HFFc6 (cell line): ENCODE data around the gene ACRV1. TPM values are rescaled to one million over a fixed set of nuclear protein-coding genes. Genes with fewer than 3 reads are reported as not detected.

ENCODE experiments used
- DNase-seq: peaks from one replicate; pipeline ENCODE4 v3.0.0-alpha.2; 2018
- H3K27ac Mint-ChIP-seq: 2 replicates; pipeline ENCODE4 v1.8.0; 2020; ENCODE audit warnings: mild to moderate bottlenecking, mixed read lengths
- H3K27me3 Mint-ChIP-seq: 2 replicates; pipeline ENCODE4 v1.8.0; 2021; ENCODE audit warnings: mild to moderate bottlenecking, moderate library complexity, mixed read lengths; ENCODE audit not compliant: insufficient read depth
- H3K36me3 Mint-ChIP-seq: 2 replicates; pipeline ENCODE4 v1.8.0; 2021; ENCODE audit warnings: low read depth, mixed read lengths
- H3K4me1 Mint-ChIP-seq: 2 replicates; pipeline ENCODE4 v1.8.0; 2020; ENCODE audit warnings: low read depth, mixed read lengths
- H3K4me3 Mint-ChIP-seq: 2 replicates; pipeline ENCODE4 v1.8.0; 2020; ENCODE audit warnings: mild to moderate bottlenecking, moderate library complexity, mixed read lengths
- H3K9me3 Mint-ChIP-seq: 2 replicates; pipeline ENCODE4 v1.8.0; 2020; ENCODE audit warnings: mild to moderate bottlenecking, mixed read lengths
- total RNA-seq, 6 experiments: library from RNA; stranded (reverse); fragmentation: NEBNext Ultra II Directional; extraction: Animal tissue kit (Norgen Biotek cat#: 25700); gene quantifications; 2 replicates in 1 of 6; 3 replicates in 5 of 6; pipeline ENCODE4 v1.2.3, GENCODE V29; 2021
- TF ChIP-seq, protein P1 (sequence below): fragments of 200-600 bp; sonication (generic); IDR thresholded peaks from 2 replicates; pipeline ENCODE4 v1.5.0; 2021; ENCODE audit warnings: antibody characterized with exemption, mild to moderate bottlenecking

ACRV1 gene
- total RNA-seq, 6 experiments from 2014 or later, result not detected

DNA sequence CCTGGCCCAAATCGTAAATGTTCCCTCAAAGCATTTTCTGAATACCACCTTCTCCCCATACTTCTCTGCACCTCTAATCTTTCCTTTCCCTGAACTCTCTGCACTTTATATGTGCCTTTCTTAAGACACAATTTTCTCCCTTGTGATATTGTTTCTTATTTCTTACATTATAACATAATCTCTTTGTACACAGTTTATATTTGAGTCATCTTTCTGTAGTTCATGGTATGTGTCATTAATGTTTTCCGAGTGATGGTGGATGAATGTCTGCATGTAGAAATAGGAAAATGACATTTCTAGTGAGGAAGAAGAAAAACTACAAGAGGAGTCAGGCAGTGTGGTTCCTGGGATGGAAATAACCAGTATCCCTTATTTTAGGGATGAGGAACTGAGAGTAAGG lies 5.5 kb downstream of the ACRV1 start:
- H3K4me3 Mint-ChIP-seq, result no peak overlapping the region
- TF ChIP-seq, protein P1, sequence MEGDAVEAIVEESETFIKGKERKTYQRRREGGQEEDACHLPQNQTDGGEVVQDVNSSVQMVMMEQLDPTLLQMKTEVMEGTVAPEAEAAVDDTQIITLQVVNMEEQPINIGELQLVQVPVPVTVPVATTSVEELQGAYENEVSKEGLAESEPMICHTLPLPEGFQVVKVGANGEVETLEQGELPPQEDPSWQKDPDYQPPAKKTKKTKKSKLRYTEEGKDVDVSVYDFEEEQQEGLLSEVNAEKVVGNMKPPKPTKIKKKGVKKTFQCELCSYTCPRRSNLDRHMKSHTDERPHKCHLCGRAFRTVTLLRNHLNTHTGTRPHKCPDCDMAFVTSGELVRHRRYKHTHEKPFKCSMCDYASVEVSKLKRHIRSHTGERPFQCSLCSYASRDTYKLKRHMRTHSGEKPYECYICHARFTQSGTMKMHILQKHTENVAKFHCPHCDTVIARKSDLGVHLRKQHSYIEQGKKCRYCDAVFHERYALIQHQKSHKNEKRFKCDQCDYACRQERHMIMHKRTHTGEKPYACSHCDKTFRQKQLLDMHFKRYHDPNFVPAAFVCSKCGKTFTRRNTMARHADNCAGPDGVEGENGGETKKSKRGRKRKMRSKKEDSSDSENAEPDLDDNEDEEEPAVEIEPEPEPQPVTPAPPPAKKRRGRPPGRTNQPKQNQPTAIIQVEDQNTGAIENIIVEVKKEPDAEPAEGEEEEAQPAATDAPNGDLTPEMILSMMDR, result no peak
- H3K4me1 Mint-ChIP-seq, result no peaks in the 10 kb centered on the region
- no peaks in the 10 kb centered on the region for H3K27me3 Mint-ChIP-seq
- no peak for DNase-seq
- H3K36me3 Mint-ChIP-seq, result peaks cover 12% of the 10 kb centered on the region; the same call in 1 of the 2 replicates
- H3K27ac Mint-ChIP-seq, result no peak overlapping the region
- H3K9me3 Mint-ChIP-seq, result no peaks in the 10 kb centered on the region

DNA sequence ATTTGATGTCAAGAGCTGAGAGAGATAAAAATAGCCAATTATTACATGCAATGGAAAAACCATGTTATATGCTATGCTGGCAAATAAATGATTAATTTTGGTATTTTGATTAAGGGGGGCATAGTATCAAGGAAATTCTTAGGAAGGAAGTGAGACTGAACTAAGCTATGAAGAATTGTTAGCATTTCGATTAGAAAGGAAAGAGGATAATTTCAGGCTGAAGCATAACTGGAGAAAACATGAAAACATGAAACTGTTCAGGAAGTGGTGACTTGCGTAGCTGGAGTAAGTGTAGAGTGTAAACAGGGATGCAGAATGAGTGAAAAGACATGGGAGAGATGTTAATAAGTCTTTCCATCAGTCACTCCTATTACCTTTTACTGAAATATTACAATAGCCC lies 6.4 kb downstream of the ACRV1 start:
- DNase-seq, result no peak
- no peaks in the 10 kb centered on the region for H3K9me3 Mint-ChIP-seq
- TF ChIP-seq, protein P1, result no peak
- peaks cover 12% of the 10 kb centered on the region; the same call in 1 of the 2 replicates for H3K36me3 Mint-ChIP-seq
- H3K27me3 Mint-ChIP-seq, result no peaks in the 10 kb centered on the region
- no peak overlapping the region for H3K4me3 Mint-ChIP-seq
- H3K4me1 Mint-ChIP-seq, result no peaks in the 10 kb centered on the region
- H3K27ac Mint-ChIP-seq, result no peak overlapping the region

DNA sequence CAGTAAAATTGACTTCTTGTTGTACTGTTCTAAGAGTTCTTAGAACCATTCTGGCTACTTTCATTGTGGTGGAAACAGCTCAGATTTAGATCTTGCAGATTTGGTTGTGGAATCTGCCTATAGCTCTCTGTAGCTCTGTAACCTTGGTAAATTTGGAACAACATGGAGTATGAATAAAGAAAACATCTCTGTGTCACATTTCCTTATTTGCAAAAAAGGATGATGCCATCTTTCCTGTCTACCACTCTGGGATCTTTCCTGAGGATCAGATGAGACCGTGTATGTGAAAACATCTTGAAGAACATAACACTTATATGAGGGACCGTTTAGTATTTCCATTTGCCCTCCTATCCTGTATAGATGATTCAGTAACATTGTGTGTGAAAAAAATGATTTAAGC lies 9.1 kb downstream of the ACRV1 start:
- Mint-ChIP-seq H3K27me3 (no peaks in the 10 kb centered on the region), H3K4me1 (no peaks in the 10 kb centered on the region), H3K9me3 (no peaks in the 10 kb centered on the region), H3K27ac (no peak overlapping the region; the same call in 1 of the 2 replicates), H3K4me3 (no peak overlapping the region), H3K36me3 (peaks cover 13% of the 10 kb centered on the region)
- TF ChIP-seq, protein P1, result no peak
- DNase-seq, result no peak

DNA sequence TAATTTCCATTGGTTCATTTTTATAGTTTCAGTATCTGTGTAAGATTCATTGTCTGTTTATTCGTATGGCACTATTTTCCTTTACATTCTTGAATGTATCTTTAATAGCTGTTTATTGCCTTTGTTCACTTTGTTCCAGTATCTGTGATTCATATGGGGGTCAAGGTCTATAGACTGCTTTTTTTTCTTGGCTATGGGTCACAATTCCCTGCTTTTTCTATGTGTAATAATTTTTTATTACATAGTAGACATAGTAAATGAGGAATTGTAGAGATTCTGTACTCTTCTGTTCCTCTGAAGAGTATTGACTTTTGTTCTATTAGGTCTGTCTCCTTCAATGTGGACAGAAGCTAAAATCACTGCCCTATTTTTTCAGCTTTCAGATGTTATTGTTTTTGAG lies 10.5 kb downstream of the ACRV1 start:
- no peak overlapping the region for H3K27ac Mint-ChIP-seq
- no peak for DNase-seq
- no peak overlapping the region for H3K4me3 Mint-ChIP-seq
- H3K27me3 Mint-ChIP-seq, result no peaks in the 10 kb centered on the region
- TF ChIP-seq, protein P1, result no peak
- peaks cover 21% of the 10 kb centered on the region for H3K36me3 Mint-ChIP-seq
- peaks cover 4% of the 10 kb centered on the region; the same call in 1 of the 2 replicates for H3K9me3 Mint-ChIP-seq
- H3K4me1 Mint-ChIP-seq, result no peaks in the 10 kb centered on the region

DNA sequence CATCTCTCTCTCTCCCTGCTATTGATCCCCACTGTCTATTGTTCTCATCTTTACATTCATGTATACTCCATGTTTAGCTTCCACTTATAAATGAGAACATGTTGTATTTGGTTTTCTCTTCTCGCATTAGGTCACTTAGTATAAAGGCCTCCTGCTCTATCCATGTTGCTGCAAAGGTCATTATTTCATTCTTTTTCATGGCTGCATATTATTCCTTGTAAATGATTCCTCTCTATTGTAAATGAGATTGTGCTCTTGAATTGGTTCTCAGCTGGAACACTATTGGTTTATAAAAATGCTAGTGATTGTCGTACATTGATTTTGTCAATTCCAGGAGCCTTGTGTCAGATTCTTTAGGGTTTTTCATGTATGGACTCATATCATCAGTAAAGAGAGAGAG lies 13.5 kb downstream of the ACRV1 start:
- Mint-ChIP-seq H3K9me3 (peaks cover 20% of the 10 kb centered on the region), H3K36me3 (peaks cover 47% of the 10 kb centered on the region), H3K27me3 (no peaks in the 10 kb centered on the region), H3K4me1 (no peaks in the 10 kb centered on the region), H3K4me3 (no peak overlapping the region), H3K27ac (no peak overlapping the region)
- TF ChIP-seq, protein P1, result no peak
- DNase-seq, result no peak

DNA sequence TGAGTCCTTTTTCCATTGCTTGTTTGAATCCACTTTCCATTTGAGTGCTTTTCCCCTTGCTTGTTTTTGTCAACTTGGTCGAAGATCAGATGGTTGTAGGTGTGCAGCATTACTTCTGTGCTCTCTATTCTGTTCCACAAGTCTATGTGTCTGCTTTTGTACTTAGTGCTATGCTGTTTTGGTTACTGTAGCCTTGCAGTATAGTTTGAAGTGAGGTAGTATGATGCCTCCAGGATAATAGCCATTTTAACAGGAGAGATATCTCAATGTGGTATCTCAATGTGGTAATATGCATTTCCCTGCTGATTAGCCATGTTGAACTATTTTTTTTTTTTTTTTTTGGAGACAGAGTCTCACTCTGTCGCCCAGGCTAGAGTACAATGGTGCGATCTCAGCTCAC lies 16.7 kb downstream of the ACRV1 start:
- no peak overlapping the region for H3K4me3 Mint-ChIP-seq
- peaks cover 20% of the 10 kb centered on the region for H3K9me3 Mint-ChIP-seq
- no peak overlapping the region for H3K27ac Mint-ChIP-seq
- H3K4me1 Mint-ChIP-seq, result no peaks in the 10 kb centered on the region
- DNase-seq, result no peak
- H3K27me3 Mint-ChIP-seq, result no peaks in the 10 kb centered on the region
- TF ChIP-seq, protein P1, result no peak
- H3K36me3 Mint-ChIP-seq, result peaks cover 56% of the 10 kb centered on the region
